Keratinocyte (primary cell): ENCODE results near the gene CENPU. TPM values are rescaled to one million over a fixed set of nuclear protein-coding genes. Genes with fewer than 3 reads are reported as not detected.
"Not testable (repeated sequence)": the region's sequence is repeated elsewhere in the genome, so short reads cannot be mapped to it uniquely, and the experiment has no call there.

Source experiments
- DNase-seq: peaks from one replicate; pipeline ENCODE4 v3.0.0-alpha.2; 2011; ENCODE audit warnings: low read depth, missing footprints, low spot score
- FAIRE-seq: peaks from 2 replicates; lab custom pipeline; 2011; peaks lifted over from hg19 to GRCh38; lab: Jason Lieb, UNC
- H2AFZ ChIP-seq: 2 replicates; pipeline ENCODE4 v1.6.0; 2012; ENCODE audit warnings: low read length, control low read depth, inconsistent platforms; ENCODE audit not compliant: control insufficient read depth
- H3K27ac ChIP-seq: 2 replicates; pipeline ENCODE4 v1.5.1; 2011; ENCODE audit warnings: low read length; ENCODE audit not compliant: control insufficient read depth, insufficient read depth
- H3K27me3 ChIP-seq: 3 replicates; pipeline ENCODE4 v1.6.0; 2011; ENCODE audit warnings: low read length; ENCODE audit not compliant: control insufficient read depth, insufficient read depth; ENCODE audit errors: extremely low read depth
- H3K36me3 ChIP-seq, 2 experiments: 2 replicates in 1 of 2; 3 replicates in 1 of 2; pipeline ENCODE4 v1.5.1; 2011; ENCODE audit warnings: low read length in 2 of 2, mild to moderate bottlenecking in 1 of 2; ENCODE audit not compliant: control insufficient read depth in 2 of 2, insufficient read depth in 2 of 2; ENCODE audit errors: extremely low read depth in 1 of 2
- H3K4me1 ChIP-seq: 3 replicates; pipeline ENCODE4 v1.5.1; 2011; ENCODE audit warnings: low read length; ENCODE audit not compliant: control insufficient read depth, insufficient read depth; ENCODE audit errors: extremely low read depth
- H3K4me2 ChIP-seq: 3 replicates; pipeline ENCODE4 v1.6.0; 2011; ENCODE audit warnings: low read depth, low read length; ENCODE audit not compliant: control insufficient read depth, insufficient read depth; ENCODE audit errors: extremely low read depth
- H3K4me3 ChIP-seq, 3 experiments: fragments of 200-600 bp in 1 of 3; sonication (generic) in 1 of 3; 2 replicates in 2 of 3; 3 replicates in 1 of 3; pipeline ENCODE4 v1.5.1; 2011 to 2016; ENCODE audit warnings: low read length in 3 of 3, mild to moderate bottlenecking in 3 of 3, control low read depth in 2 of 3, inconsistent platforms in 1 of 3, low read depth in 1 of 3, mixed read lengths in 1 of 3, mixed run types in 1 of 3, moderate library complexity in 1 of 3; ENCODE audit not compliant: control insufficient read depth in 2 of 3, insufficient read depth in 2 of 3; ENCODE audit errors: extremely low read depth in 1 of 3
- H3K79me2 ChIP-seq: 2 replicates; pipeline ENCODE4 v1.6.0; 2012; ENCODE audit warnings: low read length; ENCODE audit not compliant: control insufficient read depth, insufficient read depth
- H3K9ac ChIP-seq: 3 replicates; pipeline ENCODE4 v1.6.0; 2011; ENCODE audit warnings: low read length; ENCODE audit not compliant: control insufficient read depth, insufficient read depth; ENCODE audit errors: extremely low read depth
- H3K9me1 ChIP-seq: 3 replicates; pipeline ENCODE4 v1.6.0; 2011; ENCODE audit warnings: low read length; ENCODE audit not compliant: control insufficient read depth, insufficient read depth; ENCODE audit errors: extremely low read depth
- H3K9me3 ChIP-seq: 2 replicates; pipeline ENCODE4 v1.5.1; 2012; ENCODE audit warnings: low read depth, low read length; ENCODE audit not compliant: control insufficient read depth
- H4K20me1 ChIP-seq: 3 replicates; pipeline ENCODE4 v1.6.0; 2011; ENCODE audit warnings: low read length; ENCODE audit not compliant: control insufficient read depth, insufficient read depth; ENCODE audit errors: extremely low read depth
- CTCF ChIP-seq, 3 experiments: IDR thresholded peaks in 1 of 3; conservative IDR thresholded peaks in 1 of 3; optimal IDR thresholded peaks in 1 of 3; 2 replicates in 2 of 3; 3 replicates in 1 of 3; pipeline versions ENCODE3 to v1.5.1; 2011; ENCODE audit warnings: low read length in 3 of 3, mild to moderate bottlenecking in 3 of 3, moderate library complexity in 2 of 3, control low read depth in 1 of 3, inconsistent platforms in 1 of 3; ENCODE audit not compliant: insufficient read depth in 2 of 3; ENCODE audit errors: extremely low read depth in 1 of 3
- EZH2 ChIP-seq: IDR thresholded peaks from one replicate; pipeline ENCODE4 v1.6.1; 2012; ENCODE audit warnings: inconsistent platforms, mild to moderate bottlenecking, low read length, moderate library complexity
- dilution Hi-C: fragments of 300-500 bp; cut with MboI; formaldehyde crosslinking; loops from one replicate; pipeline ENCODE4 v1.7.0; 2020; ENCODE audit warnings: low sequenced_read_pairs; ENCODE audit not compliant: extremely low pct_ligation_motif_present
- polyA plus RNA-seq, 5 experiments: library from polyadenylated mRNA; depleted of rRNA in 3 of 5; stranded (reverse) in 3 of 5; stranded (forward) in 1 of 5; unstranded in 1 of 5; fragments of >200 nt; gene quantifications; 1 replicate in 1 of 5; 2 replicates in 3 of 5; 3 replicates in 1 of 5; pipeline versions ENCODE4 v1.2.1 to v1.2.3, GENCODE V29; 2011 to 2012; ENCODE audit warnings: missing spikeins in 2 of 5, low read depth in 1 of 5, low replicate concordance in 1 of 5

Gene CENPU
- polyA plus RNA-seq, 1 donor (not counting 4 experiments of a cell fraction or from before 2014, with no cell fraction given) = 12.5 TPM

GRCh38 chr4:184744236-184744635 lies 10.3 kb upstream of the CENPU start:
- Histone ChIP-seq H3K9me3 (no peaks in the 10 kb centered on the region), H3K9ac (no peak overlapping the region), H2AFZ (no peak overlapping the region), H3K4me3 (no peak overlapping the region), H3K27me3 (no peaks in the 10 kb centered on the region), H3K4me2 (no peak overlapping the region), H3K36me3 (no peaks in the 10 kb centered on the region), H3K4me1 (peaks cover 35% of the 10 kb centered on the region), H3K9me1 (no peaks in the 10 kb centered on the region), H3K27ac (no peak overlapping the region), H4K20me1 (no peaks in the 10 kb centered on the region), H3K79me2 (no peaks in the 10 kb centered on the region)
- TF ChIP-seq EZH2 = no peak
- TF ChIP-seq CTCF (optimal IDR thresholded peaks at IDR 0.05 in 1 of 3, IDR thresholded peaks at IDR 0.05 in 1 of 3, conservative IDR thresholded peaks at IDR 0.05 in 1 of 3; ENCODE audit: extremely low read depth in 1 of 3, insufficient read depth in 2 of 3, low read length in 3 of 3) = no peak
- FAIRE-seq (no peak), DNase-seq (no peak)
- dilution Hi-C loops = no loop called here

- DNase-seq = no peak
- TF ChIP-seq EZH2 = no peak
- no peak for TF ChIP-seq CTCF (optimal IDR thresholded peaks at IDR 0.05 in 1 of 3, IDR thresholded peaks at IDR 0.05 in 1 of 3, conservative IDR thresholded peaks at IDR 0.05 in 1 of 3; ENCODE audit: extremely low read depth in 1 of 3, insufficient read depth in 2 of 3, low read length in 3 of 3)
- H3K4me1 ChIP-seq = peaks cover 29% of the 10 kb centered on the region
Observed at GRCh38 chr4:184743650-184744049, 9.8 kb upstream of the CENPU start.

DNA sequence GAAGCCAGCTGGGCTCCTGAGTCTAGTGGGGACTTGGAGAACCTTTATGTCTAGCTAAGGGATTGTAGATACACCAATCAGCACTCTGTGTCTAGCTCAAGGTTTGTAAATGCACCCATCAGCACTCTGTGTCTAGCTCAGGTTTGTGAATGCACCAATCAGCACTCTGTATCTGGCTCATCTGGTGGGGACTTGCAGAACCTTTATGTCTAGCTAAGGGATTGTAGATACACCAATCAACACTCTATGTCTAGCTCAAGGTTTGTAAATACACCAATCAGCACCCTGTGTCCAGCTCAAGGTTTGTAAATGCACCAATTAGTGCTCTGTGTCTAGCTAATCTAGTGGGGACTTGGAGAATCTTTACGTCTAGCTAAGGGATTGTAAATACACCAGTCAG lies 7.8 kb upstream of the CENPU start:
- H3K4me2 ChIP-seq, H3K9ac ChIP-seq, H3K9me1 ChIP-seq, H3K4me1 ChIP-seq, H4K20me1 ChIP-seq, H3K9me3 ChIP-seq, H3K79me2 ChIP-seq, FAIRE-seq, dilution Hi-C loops, H3K27ac ChIP-seq, H3K36me3 ChIP-seq, H3K27me3 ChIP-seq, H3K4me3 ChIP-seq, H2AFZ ChIP-seq, DNase-seq: not testable (repeated sequence)

More at GRCh38 chr4:184743650-184744049, 9.8 kb upstream of the CENPU start:
- Histone ChIP-seq H3K36me3 (no peaks in the 10 kb centered on the region), H3K79me2 (no peaks in the 10 kb centered on the region), H3K9me3 (no peaks in the 10 kb centered on the region), H4K20me1 (no peaks in the 10 kb centered on the region), H2AFZ (no peak overlapping the region), H3K27ac (no peak overlapping the region), H3K4me3 (no peak overlapping the region), H3K9ac (no peak overlapping the region), H3K4me2 (no peak overlapping the region), H3K27me3 (no peaks in the 10 kb centered on the region), H3K9me1 (no peaks in the 10 kb centered on the region)
- FAIRE-seq = no peak
- dilution Hi-C loops = no loop called here
